COR-L47 (cell line): ENCODE results near the gene LPO.

ENCODE experiments used
- DNase-seq: peaks from one replicate; lab custom pipeline; 2025; lab: John Stamatoyannopoulos, UW

The LPO gene

GRCh38 chr17:58317421-58318064 lies 79.2 kb downstream of the LPO start:
- peak; percentile 40 for DNase-seq

- DNase-seq, result no peak
Measured at GRCh38 chr17:58318065-58318481, 79.7 kb downstream of the LPO start.
